ENCODE results near the gene CIAO2A.

The CIAO2A gene

GRCh38 chr15:64037966-64038365 lies 55.7 kb downstream of the CIAO2A start:
- H3K27me3 ChIP-seq = no peaks in the 10 kb centered on the region
- no peak for TF ChIP-seq CTCF (IDR thresholded peaks at IDR 0.05; ENCODE audit: low read depth, low read length)
- no peak for DNase-seq
- H3K4me1 ChIP-seq = no peaks in the 10 kb centered on the region
- no peak overlapping the region for H3K4me3 ChIP-seq (ENCODE audit: low read depth, low read length)
- H3K9me3 ChIP-seq = no peaks in the 10 kb centered on the region
- no peaks in the 10 kb centered on the region for H3K36me3 ChIP-seq

DNA sequence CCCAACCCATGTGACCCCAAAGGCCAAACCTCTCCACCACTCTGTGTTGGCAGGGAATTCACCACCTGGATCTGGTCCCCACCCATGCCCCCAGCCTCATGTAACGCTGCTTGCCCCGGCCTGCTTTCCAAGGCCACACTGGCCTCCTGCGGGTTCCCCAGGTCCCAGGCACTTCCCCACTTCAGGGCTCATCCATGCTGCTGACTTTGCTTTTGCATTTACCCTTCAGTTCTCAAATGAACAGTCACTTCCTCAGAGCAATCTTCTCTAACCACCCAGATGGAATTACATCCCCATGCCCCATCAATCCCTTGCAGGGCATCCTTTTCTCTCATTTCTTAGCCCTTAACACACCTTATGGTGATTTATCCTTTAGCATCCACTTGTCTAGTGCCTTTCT lies 56.5 kb downstream of the CIAO2A start:
- no peak for TF ChIP-seq CTCF (IDR thresholded peaks at IDR 0.05; ENCODE audit: low read depth, low read length)

GRCh38 chr15:64035525-64035924 lies 58.1 kb downstream of the CIAO2A start:
- Histone ChIP-seq H3K9me3 (no peaks in the 10 kb centered on the region), H3K4me1 (no peaks in the 10 kb centered on the region), H3K27me3 (no peaks in the 10 kb centered on the region), H3K36me3 (no peaks in the 10 kb centered on the region), H3K4me3 (ENCODE audit: low read depth, low read length) (no peak overlapping the region)
- no peak for DNase-seq
- TF ChIP-seq CTCF (IDR thresholded peaks at IDR 0.05; ENCODE audit: low read depth, low read length) = no peak

More for the DNA sequence above, 56.5 kb downstream of the CIAO2A start:
- DNase-seq = no peak
- Histone ChIP-seq H3K4me1 (no peaks in the 10 kb centered on the region), H3K27me3 (no peaks in the 10 kb centered on the region), H3K4me3 (ENCODE audit: low read depth, low read length) (no peak overlapping the region), H3K9me3 (no peaks in the 10 kb centered on the region), H3K36me3 (no peaks in the 10 kb centered on the region)

- H3K4me3 ChIP-seq (ENCODE audit: low read depth, low read length) = no peak overlapping the region
- TF ChIP-seq CTCF (IDR thresholded peaks at IDR 0.05; ENCODE audit: low read depth, low read length) = no peak
- no peak for DNase-seq
- no peaks in the 10 kb centered on the region for H3K36me3 ChIP-seq
- no peaks in the 10 kb centered on the region for H3K4me1 ChIP-seq
- H3K9me3 ChIP-seq = no peaks in the 10 kb centered on the region
- H3K27me3 ChIP-seq = no peaks in the 10 kb centered on the region
Observed at GRCh38 chr15:64034519-64034918, 59.1 kb downstream of the CIAO2A start.

GRCh38 chr15:64032329-64032728 lies 61.3 kb downstream of the CIAO2A start:
- no peaks in the 10 kb centered on the region for H3K4me1 ChIP-seq
- no peaks in the 10 kb centered on the region for H3K9me3 ChIP-seq
- H3K27me3 ChIP-seq = no peaks in the 10 kb centered on the region
- no peak overlapping the region for H3K4me3 ChIP-seq (ENCODE audit: low read depth, low read length)
- DNase-seq = no peak
- no peaks in the 10 kb centered on the region for H3K36me3 ChIP-seq
- TF ChIP-seq CTCF (IDR thresholded peaks at IDR 0.05; ENCODE audit: low read depth, low read length) = no peak

DNA sequence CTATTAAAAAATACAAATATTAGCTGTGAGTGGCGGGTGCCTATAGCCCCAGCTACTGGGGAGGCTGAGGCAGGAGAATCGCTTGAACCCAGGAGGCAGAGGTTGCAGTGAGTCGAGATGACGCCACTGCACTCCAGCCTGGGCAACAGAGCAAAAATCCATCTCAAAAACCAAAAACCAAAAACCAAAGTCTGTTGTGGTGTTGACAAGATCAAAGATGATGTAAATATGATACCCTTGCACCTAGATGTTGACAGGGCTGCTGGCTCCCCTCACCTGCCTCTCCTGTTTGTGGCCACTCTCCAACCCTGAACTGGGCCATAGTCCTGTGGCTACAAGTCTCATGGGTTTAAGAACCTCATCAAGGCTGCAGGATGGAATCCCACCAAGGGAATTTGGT lies 63.5 kb downstream of the CIAO2A start:
- no peaks in the 10 kb centered on the region for H3K4me1 ChIP-seq
- H3K27me3 ChIP-seq = no peaks in the 10 kb centered on the region
- H3K36me3 ChIP-seq = no peaks in the 10 kb centered on the region
- no peak overlapping the region for H3K4me3 ChIP-seq (ENCODE audit: low read depth, low read length)
- TF ChIP-seq CTCF (IDR thresholded peaks at IDR 0.05; ENCODE audit: low read depth, low read length) = no peak
- no peaks in the 10 kb centered on the region for H3K9me3 ChIP-seq
- DNase-seq = no peak

Data from BE2C (cell line).